SK-N-DZ (cell line): ENCODE measurements around the gene UBALD1.

Experiments
- DNase-seq: peaks from one replicate; pipeline ENCODE4 v3.0.0-alpha.2; 2015; ENCODE audit warnings: low spot score

Gene UBALD1

DNA sequence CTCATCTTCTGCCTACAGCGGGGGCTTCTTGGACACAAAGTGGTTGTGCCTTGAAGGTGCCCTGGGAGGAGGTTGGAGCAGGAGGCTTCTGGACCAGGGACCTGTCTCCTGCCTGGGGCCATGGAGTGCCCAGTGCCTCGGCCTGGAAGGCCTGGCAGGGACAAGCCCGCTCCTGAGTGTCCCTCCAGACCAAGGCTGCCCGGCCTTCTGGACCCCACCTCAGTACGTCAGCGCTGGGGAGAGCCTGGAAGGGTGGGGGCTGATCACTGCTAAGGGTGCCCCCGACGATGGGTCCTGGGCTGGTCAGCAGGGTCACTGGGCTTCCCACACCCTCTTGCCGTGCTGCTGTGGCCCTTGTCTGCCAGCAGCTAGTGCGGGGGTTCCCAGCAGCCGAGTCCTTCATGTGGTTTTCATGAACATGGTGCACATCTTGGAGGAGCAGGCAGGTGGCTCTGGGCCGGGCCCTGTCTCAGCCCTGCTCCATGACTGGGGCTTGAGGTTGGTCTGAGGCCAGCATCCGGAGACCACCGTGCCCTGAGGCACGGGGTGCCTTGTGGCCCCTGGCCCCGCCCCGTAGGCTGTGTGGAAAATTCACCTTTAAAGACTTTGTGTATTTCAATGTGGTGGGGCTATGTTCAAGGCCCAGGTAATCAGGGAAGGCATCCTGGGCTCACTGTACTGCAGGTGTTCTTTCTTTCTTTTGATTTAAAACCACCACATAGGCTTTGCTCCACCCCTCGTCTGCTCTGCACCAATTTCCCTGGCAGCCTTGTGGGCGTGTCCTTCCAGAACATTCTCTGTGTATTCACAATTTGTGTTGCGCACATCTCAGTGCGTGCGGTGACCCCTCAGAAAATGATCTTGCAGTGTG, 32.3 kb upstream of the UBALD1 start:
- no peak for DNase-seq

DNA sequence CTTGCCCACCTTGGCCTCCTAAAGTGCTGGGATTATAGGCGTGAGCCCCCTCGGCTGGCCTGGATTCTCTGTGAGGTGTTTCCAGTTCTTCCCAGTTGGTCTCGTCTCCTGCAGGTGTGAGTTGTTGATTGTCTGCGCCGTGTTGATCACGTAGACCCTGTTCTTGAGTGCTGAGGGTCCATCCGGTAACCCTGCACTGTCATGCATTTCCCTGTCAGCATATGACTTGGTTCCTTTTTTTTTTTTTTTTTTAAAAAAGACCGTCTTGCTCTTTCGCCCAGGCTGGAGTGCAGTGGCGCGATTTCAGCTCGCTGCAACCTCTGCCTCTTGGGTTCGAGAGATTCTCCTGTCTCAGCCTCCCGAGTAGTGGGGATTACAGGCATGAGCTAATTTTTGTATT, 27.2 kb upstream of the UBALD1 start:
- no peak for DNase-seq

DNA sequence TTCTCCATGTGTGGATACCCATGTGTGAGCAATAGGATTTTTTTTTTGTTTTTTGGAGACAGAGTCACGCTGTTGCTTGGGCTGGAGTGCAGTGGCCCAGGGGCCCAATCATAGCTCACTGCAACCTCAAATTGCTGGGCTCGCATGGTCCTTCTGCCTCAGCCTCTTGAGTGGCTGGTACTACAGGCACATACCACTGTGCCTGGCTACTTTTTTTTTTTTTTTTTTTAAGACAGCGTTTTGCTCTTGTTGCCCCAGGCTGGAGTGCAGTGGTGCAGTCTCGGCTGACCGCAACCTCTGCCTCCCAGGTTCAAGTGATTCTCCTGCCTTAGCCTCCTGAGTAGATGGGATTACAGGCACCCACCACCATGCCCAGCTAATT, 26.6 kb upstream of the UBALD1 start:
- no peak for DNase-seq

DNA sequence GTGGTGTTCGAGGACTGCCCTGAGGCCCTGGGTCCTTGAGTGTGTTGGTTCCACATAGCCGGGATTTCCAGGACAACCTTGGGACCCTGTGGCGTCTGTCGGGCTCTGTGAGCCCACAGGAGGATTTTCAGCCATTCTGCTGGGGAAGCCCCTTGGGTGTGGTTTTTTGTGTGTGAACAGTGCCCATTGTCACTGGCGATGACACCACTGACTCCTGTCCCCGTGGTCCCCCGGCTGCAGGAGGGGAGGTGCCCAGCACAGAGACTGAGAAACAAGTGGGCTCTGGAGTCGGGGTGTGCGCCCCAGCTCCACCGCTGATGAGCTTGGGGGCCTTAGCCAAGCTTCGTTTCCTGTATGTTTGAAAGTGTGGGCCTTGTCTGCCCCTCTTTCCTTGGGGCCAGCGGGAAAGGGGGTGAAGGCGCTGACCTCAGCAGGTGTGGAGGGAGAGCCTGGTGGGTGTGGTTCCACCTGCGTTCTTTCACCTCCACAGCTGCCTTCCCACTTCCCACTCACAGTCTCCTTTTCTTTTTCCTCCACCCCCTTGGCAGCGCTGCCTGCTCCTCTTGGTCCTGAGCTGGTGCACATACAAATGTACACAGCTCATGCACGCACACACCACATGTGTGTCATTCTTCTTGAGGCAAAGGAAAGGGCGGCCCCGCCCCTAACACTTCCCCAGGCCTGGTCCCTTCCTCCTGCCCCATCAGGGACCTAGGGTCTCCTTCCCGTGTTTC, 26.1 kb upstream of the UBALD1 start:
- no peak for DNase-seq

DNA sequence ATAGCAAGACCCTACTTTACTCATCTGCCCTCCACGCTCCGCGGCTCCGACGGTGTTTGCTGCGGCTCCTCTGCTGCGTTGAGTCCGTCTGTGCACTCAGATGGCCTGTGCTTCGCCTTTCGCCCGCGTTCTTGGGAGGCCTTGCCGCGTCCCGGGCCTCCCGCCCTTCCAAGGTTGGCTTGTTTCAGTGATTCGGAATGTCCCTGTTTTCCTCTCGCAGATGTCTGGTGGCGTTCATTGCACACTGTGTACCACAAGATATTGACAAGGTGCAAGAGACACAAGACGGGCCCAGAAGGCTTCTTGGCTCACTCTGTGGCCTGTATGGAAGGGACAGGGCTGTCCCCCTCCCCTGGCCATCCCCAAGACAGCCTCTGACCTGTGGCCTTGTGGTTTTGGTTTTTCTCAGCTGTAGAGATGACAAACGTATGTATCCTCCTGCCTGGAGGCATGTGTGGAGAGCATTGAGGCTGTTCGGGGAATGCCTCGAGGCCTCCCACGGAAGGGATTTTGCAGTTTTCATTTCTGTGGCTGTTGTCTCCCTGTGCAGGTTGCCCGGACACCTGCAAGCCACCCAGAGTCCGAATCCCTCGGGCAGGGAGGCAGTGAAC, 25.3 kb upstream of the UBALD1 start:
- no peak for DNase-seq

DNA sequence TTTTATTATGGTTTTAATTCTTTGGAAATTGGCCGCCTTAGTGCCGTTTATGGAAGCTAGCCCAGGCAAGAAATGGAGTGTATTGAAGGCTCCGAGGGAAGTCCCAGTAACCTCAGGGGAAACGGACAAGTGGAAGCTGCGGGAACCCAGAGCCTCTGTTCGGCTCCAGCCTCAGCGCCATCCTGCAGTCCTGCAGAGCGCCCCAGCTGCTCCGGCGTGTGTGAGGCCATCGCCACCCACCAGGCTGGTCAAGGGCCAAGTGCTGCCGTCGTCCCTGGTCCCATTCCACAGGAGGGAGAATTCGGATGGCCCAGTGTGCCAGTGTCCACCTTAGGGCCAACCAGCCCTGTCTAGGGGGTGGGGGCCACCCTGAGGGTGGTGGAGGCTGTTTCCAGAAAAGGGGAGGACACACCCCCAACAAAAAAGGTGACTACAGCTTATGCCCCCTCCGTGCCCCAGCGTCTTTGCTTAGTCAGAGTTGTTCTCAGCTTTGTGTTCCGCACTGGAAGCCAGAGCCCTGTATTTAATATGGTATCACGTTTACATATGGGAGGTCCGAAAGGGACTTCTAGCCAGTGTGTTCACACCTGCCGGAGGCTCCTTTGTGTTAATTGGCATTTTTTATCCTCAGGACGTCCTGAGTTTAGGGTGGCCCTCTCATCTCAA, 22.9 kb upstream of the UBALD1 start:
- no peak for DNase-seq

DNA sequence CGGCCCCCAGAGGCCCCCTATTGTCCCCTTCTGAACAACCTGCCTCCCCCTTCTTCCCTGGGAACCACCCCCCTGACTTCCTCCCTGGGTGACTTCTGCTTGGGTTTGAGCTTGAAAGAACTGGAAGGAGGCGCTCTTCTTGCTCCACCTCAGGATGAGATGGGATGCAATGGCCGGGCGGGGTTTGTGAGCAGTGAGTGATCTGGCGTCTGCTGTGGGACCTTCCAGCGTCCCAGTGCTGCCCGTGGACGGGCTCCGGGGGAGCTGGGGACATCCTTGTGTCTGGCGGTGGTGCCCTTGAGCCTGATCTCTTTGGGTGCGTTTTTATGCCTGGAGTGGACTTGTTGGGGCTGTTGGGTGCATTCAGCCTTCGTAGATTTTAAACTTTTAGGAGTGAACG, 21.5 kb upstream of the UBALD1 start:
- no peak for DNase-seq

DNA sequence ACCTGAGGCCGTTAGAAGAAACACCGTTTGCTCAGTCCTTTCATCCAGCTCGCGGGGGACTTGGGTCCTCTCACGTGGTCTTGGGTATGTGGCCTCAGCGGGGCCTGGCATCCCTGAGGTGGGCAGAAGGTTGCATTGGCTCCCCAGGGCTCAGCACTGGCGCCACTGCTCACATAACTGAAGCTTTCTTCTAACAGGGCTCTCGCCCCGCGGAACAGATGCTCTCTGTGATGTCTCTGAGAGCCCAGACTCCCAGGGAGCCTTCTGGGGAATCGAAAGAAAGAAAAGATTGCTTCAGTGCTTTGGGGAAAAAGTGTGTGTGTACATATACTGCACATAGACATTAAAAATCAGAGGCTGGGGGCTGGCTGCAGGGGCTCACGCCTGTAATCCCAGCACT, 20.1 kb upstream of the UBALD1 start:
- DNase-seq, result no peak

DNA sequence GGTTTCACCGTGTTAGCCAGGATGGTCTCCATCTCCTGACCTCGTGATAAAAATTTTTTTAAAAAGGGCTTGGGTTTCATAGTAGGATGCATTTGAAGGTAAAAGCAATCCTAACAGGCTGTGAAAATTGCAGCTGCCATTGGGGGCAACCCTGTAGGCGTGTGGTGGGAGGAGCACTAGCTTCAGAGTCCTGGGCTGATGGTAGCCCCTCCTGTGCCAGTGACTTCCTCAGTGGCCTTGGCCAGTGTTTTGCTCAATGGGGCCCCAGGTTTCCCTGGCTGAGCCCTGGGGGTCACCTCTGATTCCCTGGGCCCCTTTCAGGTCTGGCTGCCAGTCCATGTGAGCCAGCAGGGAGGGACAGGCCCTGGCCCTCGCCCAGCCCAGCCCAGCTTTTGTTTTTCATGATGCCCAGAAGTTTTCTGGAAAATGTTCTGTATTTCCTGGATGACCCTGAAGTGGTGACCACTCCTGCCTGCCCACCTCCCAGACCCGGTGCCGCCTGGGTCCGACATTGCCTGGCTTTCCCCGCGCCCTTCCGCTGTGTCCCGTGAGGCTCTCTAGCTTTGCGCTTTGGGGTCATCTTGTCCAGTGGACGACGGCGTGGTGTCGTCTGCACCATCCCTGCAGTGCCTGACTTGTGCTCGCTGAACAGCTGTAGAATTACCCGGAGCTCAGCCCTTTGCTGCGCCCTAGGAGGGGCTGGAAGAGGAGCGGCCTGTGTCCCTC, 19.4 kb upstream of the UBALD1 start:
- DNase-seq, result no peak

DNA sequence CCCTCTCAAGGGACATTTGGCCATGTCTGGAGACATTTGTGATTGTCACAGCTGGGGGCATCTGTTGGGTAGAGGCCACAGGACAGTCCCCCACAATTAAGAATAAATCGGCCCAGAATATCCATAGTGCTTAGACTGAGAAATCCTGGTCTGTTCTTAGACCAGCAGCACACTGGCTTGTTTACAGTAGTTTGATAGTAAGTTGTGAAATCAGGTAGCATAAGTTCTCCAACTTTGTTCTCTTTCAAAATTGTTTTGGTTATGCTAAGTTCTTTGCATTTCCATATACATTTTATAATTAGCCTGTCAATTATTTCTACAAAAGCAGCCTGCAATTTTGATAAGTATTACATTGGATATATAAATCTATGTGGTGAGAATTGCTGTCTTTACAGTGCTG, 16.8 kb upstream of the UBALD1 start:
- DNase-seq, result no peak

DNA sequence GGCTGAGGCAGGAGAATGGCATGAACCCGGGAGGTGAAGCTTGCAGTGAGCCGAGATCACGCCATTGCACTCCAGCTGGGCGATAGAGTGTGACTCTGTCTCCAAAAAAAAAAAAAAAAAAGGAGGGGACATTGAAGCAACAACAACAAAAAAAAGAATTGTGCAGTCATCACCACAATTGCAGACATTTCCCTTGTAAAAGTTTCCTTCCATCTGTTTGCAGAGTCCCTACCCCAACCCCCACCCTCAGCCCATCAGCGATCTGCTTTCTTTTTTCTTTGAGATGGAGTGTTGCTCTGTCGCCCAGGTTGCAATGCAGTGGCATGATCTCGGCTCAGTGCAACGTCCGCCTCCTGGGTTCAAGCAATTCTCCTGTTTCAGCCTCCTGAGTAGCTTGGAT, 13.6 kb upstream of the UBALD1 start:
- no peak for DNase-seq

DNA sequence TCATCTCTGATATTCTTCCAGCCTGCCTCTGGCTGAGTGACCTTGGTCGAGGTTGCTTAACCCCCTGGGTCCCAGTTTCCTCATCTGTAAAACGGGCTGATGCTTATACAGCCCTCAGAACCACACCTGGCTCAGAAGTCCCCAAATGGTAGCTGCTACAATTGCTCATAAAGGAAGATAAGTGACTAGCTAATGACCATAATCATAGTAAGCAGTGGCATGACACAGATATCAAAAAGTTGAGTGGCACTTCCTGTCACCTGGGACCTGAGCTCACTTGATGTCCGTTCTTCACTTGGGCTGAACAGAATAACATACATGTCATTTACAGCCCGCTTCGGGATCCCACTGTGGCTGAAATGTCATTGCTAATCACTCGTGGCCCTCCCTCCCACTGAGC, 11.7 kb upstream of the UBALD1 start:
- no peak for DNase-seq

DNA sequence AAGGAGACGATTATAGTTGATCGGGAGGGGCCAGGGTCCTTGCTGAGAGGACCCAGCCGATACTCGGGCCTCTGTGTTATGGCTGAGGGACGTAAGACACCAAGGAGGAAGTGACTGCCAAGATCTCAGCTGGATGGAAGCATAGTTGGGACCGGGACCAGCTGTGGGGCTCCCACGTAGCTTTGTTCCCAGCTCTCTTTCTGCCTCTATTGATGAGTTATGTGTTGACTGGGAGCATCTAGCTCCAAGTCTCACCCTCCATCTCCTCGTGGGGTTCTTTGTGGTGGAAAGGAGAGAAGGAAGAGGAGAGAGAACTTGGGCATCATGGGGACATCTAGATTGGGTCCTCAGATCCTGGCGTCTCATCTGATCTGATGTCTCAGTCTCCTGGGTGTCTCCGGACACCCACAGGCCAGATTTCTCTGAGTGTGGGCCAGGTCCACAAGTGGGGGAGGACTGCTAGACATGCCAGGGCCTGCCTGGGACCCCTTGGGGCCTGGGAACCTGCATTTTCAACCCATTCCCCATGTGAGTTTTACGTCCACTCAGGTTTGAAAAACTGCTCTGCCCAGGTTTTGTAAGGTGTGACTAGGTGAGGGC, 11.0 kb upstream of the UBALD1 start:
- no peak for DNase-seq

DNA sequence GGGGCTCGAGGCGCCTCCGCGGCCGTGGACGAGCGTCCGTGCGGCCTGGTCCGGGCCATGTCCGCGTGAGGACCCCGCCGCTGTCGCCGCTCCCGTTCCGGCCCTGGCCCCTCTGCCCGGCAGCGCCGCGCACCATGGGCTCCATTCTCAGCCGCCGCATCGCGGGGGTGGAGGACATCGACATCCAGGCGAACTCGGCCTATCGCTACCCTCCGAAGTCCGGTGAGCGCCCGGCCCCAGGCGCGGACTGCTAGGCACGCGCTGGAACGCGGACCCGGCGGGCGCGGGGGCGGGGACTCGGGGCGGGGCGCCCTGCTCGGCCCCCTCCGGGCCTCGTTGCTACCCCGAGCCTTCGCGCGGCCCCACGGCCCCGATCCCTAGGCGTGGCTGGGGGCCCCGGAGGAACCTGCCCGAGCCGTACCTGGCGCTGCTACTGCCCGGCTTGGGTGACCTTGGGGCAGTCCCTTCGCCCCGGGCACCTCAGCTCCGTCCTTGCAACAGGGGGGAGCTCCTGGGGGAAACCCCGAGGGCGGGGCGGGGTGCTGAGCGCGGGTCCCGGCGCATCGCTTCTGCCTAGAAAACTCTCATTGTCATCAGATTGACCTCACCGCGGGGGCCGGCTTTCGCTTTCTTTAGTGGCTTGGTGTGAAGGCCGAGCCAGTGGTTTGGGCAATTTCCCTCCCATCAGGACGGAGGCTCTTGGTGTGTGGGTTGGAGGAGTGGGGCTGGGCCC, 10.3 kb upstream of the UBALD1 start:
- no peak for DNase-seq

DNA sequence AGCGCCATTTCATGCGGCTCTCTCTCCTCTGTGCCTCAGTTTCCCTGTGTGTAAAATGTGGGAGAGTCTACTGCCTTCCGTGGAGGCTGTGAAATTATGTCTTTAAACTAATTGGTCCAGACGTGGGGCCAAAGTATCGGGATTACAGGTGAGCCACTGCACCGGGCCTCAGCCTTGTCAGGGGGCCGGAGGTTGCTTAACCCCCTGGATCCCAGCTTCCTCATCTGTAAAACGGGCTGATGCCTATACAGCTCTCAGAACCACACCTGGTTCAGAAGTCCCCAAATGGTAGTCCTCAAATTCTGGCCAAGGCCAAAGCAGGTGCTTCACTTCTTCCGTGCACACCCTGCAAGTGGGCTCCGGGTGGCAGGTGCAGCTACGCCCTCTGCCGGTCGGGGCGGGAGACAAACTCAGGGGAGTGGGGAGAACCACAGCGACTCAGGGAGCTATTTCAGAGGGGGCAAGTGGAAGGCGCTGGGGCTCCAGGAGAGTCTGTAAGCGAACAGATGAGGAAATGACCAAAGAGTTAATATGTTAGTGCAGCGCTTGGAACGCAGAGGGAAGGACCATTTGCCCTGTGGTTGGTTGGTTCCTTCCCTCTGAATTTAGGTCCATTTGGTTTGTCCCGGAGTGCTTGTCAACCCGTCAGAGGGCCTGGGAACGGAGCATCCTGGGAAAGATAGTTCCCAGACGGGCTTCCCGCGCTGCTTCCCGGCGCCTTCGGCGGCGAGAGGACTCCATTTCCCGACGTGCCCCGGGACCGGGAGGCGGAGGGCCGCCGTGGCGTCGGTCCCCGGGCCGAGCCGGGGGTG, 9.5 kb upstream of the UBALD1 start, which contains the start of gene MGRN1:
MGRN1 (plus strand) TSS at position 812 of the 812 bp plus-strand sequence. CDS start 135 bp downstream, outside the sequence.
- DNase-seq, result peak; percentile 97

DNA sequence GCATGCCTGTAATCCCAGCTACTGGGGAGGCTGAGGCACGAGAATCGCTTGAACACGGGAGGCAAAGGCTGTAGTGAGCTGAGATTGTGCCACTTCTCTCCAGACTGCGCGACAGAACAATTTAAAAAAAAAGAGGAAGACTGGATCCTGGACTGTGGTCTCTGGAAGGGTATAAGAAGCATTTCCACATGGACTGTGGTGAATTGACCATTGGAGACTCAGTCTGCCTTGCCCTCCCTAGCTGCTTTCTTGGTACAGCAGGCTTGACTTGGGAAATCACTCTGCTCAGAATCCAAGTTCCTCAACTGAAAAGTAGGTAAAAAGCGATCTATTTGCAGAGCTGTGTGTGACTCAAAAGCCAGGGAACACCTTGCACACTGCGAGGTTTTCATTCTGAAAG, 8.9 kb upstream of the UBALD1 start:
- DNase-seq, result no peak

DNA sequence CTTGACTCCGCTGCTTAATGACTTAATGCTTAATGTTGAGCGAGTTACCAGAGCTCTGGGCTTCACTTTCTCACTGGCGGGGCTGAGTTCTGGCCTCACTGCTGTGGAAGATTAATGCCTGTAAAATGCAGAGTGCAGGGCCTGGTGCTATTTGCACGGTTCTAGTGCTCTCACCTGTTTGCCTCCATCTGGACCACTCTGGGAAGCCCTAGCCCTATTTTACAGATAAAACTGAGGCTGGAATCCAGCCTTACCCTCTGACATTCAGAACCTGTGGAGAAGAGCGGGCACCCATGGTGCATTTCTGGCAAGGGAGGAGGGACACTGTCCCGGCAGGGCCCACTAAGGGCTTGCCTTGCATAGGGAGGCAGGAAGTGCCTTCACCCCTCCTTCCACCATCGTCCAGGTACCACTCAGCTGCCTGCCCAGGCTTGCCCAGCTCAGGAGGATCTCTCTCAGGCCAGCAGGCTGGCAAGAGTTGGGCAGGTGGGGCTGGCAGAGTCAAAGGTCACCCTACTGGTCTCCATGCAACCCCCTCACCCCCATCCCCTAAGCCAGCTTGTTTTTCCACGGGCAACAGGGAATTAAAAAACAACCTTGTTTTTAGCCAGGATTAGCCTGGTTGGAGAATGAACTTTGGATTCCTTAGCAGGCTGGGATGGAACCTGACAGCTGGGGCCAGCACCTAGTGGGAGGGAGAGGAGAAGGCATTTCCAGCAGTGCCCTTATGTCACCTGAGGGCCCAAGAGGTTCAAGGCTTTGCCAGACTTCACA, 4.1 kb upstream of the UBALD1 start:
- no peak for DNase-seq

DNA sequence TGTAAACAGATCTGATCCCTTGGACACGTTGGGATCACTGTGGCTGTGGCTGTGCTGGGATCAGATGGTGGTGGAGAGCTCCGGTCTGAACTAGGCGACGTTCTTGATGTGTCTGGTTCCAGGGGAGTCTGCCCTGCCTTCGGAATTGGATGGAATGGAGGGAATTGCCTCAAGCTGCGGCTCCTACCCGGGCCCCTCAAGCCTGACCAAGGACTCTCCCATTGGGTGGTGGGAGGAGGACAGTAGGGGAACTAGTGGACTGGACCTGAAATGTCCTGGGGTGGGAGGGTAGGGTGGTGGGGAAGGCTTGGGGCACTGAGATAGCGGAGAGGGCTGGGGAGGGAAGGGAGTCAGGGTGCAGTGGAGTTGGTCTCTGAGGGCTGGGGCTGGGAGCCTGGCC, 3.2 kb upstream of the UBALD1 start:
- DNase-seq, result no peak
